ENCODE data around the gene CELF2.
"Not testable (repeated sequence)": the region's sequence is repeated elsewhere in the genome, so short reads cannot be mapped to it uniquely, and the experiment has no call there.

Gene CELF2

DNA sequence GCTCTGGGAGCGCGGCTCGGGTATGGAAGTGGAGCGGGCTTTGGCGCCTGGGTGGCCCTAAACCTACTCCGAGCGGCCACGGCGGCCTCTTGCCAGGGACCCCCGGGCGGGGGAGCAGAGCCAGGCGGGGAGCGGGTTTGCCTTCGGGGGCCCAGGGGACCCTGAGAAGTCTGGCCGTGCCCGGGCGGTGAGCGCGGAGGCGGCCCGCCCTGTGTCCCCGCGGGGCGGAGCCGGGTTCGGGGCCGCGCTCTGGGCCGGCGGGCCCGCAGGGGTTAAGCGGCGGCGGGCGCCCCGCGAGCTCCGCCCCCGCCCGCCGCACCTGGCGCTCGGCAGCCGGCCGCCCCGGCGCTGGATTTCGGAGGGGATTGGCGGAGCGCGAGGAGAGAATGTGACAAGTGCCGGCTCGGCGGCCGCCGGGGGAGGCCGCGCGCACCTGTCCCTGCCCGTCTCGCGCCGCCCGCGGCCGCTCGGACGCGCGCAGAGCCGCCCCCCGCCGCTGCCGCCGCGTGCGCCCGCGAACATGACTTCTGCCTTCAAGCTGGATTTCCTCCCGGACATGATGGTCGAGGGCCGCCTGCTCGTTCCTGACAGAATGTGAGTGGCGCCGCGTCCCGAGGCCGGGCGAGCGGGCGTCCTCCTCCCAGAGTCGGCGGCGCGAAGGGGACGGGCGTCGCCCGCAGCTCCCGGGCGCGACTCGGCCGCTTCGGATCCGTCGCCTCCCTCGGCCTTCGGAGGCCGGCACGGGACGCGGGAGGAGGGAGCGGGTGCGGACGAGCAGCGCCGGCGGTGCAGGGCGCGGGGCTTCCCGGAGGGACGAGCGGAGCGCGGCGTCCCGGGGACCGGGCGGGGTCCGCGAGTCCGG is at the start of gene CELF2:
CELF2 (plus strand) TSS at position 303 of the 862 bp plus-strand sequence; CDS start at position 521, 218 bp downstream.
- DNase-seq (ENCODE audit: low read depth in 3 of 3) = peak in 2 of 3 donors; percentile 19 to 22

DNA sequence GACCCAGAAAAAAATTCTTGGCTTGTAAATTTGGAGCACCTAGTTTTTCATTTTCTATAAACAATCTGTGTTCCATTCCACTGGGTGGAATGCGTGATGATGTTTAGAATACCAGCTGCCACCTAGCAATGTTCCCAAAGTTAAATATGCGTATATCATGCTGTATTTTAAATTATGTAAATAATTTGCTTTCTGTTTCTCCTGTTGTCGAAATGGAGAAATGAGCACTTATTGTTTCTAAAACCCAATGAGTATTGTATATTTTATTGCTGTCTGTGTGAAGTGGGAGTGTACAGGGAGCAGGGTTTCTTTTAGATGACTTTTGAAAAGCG is 49.4 kb upstream of the CELF2 start:
- DNase-seq (ENCODE audit: low read depth in 3 of 3) = no peak

DNA sequence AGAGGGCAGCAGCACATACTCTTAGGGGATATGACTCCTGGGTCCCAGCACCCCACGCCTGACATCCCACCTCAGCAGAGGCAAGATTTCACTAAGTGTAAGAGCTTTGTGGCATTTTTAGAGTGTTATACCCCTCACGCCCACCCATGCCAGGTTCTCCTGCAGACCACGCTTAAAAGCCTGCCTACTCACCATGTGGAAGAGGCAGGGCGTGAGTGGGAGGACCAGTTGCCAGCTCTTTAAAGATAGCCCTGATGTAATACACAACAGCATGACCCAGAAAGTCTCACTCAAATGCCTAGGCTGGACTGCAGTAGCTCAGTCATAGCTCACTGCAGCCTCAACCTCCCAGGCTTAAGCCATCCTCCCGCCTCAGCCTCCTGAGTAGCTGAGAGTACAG is 44.4 kb upstream of the CELF2 start:
- no peak for DNase-seq (ENCODE audit: low read depth in 3 of 3)

DNA sequence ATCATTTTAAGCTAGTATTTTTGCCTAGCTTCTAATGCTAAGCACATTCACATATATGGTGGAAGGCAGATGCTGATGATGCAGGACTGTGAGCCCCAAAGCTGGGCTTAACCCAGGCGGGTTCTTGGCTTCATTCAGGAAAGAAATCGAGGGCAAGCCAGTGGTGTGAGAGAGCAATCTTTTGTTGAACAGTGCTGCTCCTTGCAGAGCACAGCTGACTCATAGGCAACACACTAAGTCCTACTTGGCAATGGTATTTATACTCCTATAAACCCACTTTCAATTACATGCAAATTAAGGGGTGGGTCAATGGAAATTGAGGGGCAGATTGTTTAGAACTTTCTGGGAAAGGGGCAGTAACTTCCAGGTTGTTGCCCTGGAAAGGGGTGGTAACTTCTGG is 42.0 kb upstream of the CELF2 start:
- DNase-seq (ENCODE audit: low read depth in 3 of 3) = no peak

DNA sequence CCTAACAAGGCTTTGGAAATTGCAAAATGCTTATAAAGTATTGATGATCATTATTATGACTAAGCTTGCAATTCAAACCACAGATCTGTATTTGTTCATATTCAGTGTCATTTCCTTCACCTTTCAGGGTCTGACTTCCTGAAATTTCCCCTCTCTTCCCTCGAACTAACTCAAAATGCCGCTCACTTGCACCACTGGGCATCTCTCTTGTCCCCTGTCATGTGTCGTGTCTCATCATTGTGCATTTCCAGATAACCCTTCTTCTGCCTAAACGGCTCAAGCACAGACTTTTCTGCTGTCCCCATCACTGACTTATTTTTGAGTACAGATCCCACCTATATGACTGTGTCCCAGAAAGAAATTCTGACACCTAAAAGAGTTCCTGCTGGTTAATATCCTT is 41.0 kb upstream of the CELF2 start:
- no peak for DNase-seq (ENCODE audit: low read depth in 3 of 3)

DNA sequence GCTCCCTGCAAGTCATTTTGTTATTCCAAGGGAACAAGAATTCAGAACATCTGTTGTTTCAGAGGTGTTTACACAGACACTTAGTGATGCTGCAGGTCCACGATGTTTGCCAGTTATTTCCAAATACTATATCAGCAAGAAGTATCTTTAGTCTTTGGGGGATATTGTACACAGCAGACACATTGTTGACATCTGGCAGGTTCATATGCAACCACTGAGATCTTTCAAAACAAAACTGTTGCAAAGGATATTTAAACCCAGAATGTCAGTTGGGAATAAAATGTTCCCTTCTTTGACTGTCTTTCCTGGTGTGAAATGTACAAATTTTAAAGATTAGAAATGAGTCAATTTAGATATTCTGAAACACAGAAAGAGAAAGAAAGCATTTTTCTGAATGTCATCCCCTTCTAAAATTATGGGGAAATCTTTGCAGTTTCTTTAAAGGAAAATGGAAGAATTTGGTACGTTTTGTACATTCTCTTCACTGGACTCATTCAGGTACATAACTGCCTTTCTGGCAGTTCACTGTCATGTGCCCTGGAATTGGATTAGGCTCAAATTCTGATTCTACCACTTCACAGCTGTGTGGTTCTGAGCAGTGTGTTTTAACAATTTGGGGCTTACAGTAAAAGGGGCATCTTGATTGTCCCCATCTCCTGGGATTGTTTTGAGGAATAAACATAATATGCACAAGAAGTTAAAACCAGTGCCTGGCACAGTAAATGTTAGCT is 40.3 kb upstream of the CELF2 start:
- DNase-seq (ENCODE audit: low read depth in 3 of 3) = no peak

DNA sequence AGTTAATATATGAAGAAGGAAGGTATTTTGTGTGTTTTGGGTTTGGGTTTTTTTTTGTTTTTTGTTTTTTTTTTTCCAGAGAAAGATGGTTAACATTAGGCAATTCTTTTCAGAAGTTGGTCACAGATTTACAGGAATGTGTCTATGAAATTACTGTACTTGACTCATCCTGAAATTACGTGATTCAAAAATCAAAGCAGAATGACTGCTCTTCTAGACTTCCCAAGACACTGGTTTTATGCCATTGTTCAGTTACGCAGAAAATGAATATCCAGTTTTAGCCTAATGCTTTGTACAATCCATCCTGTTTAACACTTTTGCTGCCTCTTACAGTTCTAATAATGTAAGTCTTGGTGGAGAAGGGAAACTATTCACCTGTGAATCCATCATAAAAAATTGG is 39.7 kb upstream of the CELF2 start:
- no peak for DNase-seq (ENCODE audit: low read depth in 3 of 3)

DNA sequence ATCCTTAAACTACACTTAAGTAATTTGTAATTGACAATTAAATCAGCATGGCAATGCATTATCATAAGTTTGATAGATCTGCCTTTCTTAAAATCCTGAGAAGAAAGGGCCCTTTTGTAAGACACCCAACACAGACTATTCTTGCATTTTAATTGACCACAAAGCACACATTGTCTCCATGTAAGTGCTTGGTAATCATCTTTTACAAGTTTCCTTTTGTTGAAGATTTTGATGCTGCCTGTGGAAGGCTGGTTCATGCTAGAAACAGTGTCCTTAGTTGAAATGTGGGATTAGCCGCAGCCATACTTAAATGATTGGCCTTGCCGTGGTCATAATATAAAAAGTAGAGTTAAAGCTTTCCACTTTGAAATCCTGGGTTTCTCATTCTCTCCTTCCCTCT is 32.3 kb upstream of the CELF2 start:
- DNase-seq (ENCODE audit: low read depth in 3 of 3) = no peak

DNA sequence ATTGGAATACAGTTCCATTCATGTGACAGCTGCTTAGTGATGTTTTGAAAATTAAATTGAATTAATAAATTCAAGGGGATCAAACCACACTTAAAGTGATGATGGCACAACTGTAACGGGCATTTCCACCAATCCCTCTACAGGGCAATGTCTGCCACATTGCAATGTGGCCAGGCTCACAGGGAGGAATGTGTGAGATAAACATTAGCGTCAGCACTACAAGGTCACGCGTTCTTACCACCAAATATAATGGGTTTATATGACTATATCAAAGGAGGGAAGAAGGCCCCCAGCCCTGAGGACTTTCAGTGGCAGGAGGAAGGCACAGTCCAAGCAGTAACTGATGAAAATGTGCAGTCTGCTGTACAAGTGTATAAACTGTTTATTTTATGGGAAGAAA is 31.1 kb upstream of the CELF2 start:
- DNase-seq (ENCODE audit: low read depth in 3 of 3) = no peak

DNA sequence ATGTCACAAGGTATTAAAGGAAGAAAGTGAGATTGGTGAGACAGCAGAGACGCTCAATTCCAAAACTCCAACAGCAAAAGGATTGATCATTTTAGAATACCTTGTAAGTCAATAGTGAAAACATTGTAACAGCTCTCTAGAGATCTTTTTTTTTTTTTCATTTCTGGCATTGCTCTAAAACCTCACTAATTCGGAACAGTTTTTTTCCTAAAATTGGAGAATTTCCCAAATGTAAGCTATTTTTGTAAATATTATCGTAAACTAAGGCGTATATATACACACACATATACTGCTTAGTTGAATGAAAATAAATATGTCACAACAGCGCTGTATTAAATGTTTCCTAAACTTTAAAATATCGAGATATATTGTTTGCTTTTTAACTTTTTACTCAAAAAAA is 30.6 kb upstream of the CELF2 start:
- DNase-seq (ENCODE audit: low read depth in 3 of 3) = no peak

DNA sequence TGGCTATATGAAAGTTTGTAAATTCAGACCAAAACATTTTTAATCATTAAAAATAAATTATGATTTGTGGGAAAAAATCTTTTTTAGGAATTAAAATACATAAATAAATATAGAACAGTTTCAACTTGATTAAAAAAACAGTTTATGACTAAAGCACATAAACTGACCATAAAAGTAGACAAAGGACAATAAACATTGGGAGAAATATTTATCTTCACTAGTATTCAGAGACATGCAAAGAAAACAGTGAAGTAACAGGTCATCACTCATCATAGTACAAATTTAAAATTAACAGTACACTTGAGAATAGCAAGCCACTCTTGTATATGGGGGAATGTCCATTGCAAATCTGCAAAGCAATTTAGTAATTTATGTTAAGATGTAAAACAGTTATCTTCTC is 28.0 kb upstream of the CELF2 start:
- no peak for DNase-seq (ENCODE audit: low read depth in 3 of 3)

DNA sequence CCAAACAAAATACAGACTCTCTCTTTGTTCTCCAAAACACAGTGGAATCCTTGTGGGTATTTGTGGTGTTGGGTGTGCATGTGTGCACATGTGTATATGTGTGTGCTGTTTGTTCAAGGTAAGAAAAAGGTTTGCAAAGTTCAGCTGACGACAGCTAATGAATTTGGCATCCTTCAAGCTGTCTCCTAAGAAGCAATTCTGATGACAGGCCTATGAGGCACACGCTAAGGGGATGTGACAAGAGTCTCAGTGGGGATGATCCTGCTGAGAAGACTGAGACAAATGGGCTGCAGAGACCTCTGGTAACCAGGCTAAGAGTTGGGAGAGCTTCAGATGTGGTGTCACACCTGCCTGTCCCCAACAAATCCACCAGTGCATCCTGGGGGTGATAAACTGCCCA is 26.5 kb upstream of the CELF2 start:
- DNase-seq (ENCODE audit: low read depth in 3 of 3) = no peak

DNA sequence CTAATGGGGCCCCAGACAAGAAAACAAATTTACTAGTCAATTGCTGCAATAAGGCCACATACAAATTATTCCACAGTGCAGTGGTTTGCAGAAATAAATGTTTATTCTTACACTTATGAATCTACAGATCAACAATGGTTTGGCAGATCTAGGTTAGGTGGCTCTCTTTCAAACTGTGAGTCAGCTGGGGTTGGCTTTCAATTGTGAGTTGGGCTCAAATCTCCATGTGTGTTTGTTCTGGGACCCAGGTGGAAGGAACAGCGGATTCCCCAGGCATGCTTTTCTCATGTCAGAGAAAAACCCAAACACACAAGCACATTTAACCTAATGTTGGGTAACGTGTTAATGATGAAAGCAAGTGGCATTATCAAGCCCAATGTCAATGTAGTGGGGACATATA is 25.6 kb upstream of the CELF2 start:
- no peak for DNase-seq (ENCODE audit: low read depth in 3 of 3)

DNA sequence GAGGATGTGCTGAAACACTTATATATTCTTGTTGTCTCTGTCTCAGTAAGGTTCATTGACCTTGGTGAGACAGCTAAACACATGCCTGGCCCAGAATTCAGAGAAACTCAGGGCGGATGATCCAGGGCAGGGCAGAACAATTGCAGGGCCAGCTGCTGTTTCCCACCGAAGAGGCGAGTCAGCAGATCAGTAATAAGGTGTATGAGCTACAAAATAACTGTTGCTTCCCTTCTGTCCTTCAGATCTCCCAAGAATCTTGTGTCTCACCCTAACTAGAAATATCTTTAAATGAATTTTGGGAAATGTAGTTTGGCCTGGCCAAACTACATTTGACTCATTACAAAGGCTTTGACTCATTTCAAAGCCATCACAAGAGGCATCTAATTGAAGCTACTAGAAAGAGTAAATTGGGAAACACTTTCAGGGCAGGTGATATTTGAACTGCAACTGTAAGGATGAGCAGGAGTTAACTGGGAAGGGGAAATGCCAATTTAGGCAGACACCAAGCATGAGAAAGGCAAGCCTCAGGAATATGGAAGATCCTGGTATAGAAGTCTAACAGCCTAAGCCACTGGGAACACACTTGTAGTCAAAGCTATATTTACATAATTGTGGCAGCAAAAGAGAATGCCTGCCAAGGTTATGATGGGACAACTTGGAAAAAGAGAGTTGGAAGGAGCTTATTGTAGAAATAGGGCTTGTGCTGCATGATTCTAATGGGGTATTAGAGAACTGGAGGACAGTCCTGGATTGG is 24.5 kb upstream of the CELF2 start:
- DNase-seq (ENCODE audit: low read depth in 3 of 3) = no peak

DNA sequence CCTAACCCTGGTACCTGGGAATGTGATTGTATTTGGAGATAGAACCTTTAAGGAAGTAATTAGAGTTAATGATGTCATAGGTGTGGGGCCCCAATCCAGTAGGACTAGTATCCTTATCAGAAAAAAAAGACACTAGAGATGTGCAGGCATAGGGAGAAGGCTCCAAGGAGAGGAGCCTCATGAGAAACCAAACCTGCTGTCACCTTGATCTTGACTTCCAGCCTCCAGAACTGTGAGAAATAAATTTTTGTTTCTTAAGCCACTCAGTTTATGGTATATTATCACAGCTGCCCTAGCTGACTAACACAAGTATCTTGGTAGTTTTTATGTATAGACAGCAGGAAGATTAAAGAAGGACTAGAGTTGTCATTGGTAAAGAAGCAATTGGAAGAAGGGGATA is 23.9 kb upstream of the CELF2 start:
- no peak for DNase-seq (ENCODE audit: low read depth in 3 of 3)

DNA sequence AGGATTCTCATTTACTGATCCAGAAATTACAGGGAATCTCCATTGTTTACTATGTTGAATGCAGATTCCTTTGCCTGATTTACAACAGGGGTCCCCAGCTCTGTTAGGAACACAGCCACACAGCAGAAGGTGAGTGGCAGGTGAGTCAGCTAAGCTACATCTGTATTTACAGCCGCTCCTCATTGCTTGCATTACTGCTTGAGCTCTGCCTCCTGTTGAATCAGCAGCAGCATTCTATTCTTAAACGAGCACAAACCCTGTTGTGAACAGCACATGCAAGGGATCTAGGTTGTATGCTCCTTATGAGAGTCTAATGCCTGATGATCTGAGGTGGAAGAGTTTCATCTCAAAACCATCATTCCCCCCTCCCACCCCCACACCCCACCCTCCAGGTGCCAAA is 23.3 kb upstream of the CELF2 start:
- DNase-seq (ENCODE audit: low read depth in 3 of 3) = no peak

DNA sequence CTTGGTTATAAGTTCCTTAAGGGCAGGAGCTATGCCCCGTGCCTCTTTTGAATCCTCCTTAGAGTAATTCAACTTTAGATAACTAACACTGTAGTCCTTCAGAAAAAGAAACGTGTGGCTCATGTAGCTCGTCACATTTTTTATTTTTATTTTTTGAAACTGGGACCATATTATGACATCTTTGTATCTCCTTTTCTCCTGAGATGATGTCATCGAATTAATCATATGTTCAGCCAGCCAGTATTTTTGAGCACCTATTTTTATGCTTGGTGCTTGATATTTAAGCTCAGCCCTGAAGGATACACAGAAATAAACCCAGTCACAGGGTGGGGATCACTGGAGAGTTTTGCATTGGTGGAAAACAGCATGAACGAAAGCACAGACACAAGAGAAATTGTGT is 22.6 kb upstream of the CELF2 start:
- no peak for DNase-seq (ENCODE audit: low read depth in 3 of 3)

DNA sequence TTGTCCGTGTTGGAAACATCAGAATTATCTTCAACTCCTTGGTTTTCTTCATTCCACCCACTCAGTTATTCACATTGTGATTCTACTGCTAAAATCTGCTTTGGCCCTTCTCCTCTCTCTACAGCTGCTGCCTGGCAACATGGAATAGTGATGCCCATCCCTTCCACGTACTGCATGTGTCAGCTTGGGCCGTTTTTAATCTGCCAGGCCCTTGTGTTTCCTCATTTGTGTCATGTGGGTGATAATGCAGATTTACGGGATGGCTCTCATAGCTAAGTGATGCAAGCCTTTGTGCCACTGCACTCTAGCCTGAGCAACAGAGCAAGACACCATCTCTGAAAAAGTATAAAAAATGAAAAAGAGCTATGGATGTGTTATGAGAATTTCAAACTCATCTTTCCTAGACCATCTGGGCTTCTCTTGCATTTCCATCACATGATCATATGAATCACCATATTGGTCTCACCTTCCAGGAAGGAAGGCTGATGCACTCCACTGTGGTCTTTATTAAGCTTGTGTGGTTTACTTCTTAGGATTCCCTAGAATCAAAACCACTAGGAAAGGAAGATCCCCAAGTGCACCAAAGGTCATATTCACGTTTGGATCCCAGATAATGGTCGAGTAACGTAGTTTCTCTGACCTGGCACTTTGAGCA is 20.6 kb upstream of the CELF2 start:
- no peak for DNase-seq (ENCODE audit: low read depth in 3 of 3)

DNA sequence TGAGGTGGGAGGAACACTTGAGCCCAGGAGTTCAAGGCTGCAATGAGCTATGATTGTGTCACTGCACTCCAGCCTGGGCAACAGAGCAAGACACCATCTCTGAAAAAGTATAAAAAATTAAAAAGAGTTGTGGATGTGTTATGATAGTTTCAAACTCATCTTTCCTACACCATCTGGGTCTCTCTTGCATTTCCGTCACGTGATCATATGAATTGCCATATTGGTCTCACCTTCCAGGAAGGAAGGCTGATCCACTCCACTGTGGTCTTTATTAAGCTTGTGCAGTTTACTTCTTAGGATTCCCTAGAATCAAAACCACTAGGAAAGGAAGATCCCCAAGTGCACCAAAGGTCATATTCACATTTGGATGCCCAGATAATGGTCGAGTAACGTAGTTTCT is 18.2 kb upstream of the CELF2 start:
- DNase-seq (ENCODE audit: low read depth in 3 of 3) = not testable (repeated sequence)

DNA sequence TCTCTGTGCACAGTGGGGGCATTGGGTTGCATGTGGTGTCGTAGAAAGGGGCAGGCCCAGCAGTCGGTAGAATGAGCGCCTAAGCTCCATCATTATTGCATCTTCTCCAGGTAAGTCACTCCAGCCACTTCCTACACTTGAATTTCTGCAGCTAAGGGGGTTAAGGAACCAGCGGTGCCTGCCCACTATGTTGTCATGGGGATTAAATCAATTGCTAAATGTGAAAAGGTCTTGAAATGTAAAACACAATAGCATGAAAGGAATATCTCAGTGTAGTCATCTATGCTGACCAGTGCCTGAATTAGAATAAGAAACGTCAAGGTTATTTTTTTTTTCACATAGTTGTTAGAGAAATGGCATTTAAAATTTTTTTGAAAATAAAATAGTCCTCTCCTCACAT is 15.2 kb upstream of the CELF2 start:
- no peak for DNase-seq (ENCODE audit: low read depth in 3 of 3)

DNA sequence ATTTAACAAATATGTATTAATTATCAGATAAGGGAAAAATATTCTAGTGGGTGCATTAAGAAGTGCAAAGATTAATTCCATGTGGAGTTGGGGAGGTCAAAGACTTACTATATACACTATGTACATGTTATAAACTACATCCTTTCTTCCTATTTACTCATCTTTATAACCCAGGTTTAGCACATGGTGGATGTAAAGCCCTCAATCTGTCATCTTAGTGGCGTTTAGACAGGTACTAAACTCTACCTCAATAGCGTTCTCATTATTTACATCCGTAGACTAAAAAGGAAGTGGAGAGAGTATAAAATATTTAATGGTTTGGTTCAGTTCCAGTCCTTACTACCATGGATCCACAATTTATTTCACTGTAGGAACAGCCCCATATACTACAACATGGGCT is 14.8 kb upstream of the CELF2 start:
- no peak for DNase-seq (ENCODE audit: low read depth in 3 of 3)

DNA sequence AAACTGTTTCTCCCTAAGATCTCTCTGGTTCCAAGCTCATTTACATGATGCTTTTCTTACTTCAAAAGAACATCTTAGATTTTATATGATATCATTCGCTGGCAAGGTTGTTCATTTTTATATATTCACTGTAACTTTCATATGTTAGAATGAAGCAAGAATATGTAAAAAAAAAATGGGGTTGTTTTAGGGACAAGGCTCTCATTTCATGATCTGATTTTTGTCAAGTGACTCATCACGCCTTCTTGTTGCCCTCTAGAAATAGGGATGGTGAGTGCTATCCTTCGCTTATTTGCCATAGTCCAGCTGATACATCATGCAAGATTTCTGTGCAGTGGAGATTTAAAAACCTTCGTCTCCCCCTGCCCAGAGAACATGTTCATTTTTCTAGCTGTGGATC is 14.0 kb upstream of the CELF2 start:
- DNase-seq (ENCODE audit: low read depth in 3 of 3) = no peak

Data from stimulated activated CD4-positive, alpha-beta T cell treated with anti-CD3 and anti-CD28 coated beads, TNF-alpha, amount 100 ng/mL, for 48 hours (primary cell).